HG02678 (cell line): Measurements from ENCODE around the gene FLNC.

Experiments
- ATAC-seq: cut with Tn5 transposase; IDR thresholded peaks from one replicate; pipeline ENCODE4 v1.9.1; 2021; ENCODE audit warnings: mild to moderate bottlenecking, moderate library complexity; ENCODE audit not compliant: unreplicated experiment

FLNC gene

GRCh38 chr7:128844777-128845311 lies 14.6 kb downstream of the FLNC start:
- ATAC-seq: no peak

DNA sequence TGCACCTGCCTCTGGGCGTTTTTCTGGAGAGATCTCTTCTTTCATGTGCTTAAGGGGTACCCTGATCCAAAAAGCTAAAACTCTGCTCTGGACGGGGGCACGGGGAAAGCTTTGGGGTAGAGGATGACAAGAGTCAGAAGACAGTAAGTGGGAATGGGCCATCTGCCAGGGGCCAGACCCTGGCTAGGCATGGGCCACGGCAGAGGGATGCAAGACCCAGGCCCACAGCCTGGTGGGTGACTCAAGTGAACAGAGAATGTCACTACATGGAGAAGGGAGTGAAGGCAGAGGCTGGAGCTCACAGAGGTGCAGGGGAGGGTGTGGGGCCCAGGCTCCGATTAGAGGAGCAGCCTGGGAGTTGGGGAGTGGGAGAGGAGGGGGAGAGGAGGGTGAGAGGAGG lies 15.3 kb downstream of the FLNC start:
- no peak for ATAC-seq

- ATAC-seq: no peak
Observed at GRCh38 chr7:128845987-128846386, 15.8 kb downstream of the FLNC start.

- ATAC-seq: no peak
Observed at GRCh38 chr7:128846781-128847444, 16.7 kb downstream of the FLNC start.

- ATAC-seq: no peak
Observed at GRCh38 chr7:128847721-128848211, 17.6 kb downstream of the FLNC start.

GRCh38 chr7:128848289-128849155 lies 18.3 kb downstream of the FLNC start:
- no peak for ATAC-seq

GRCh38 chr7:128849156-128849515 lies 18.9 kb downstream of the FLNC start:
- no peak for ATAC-seq

GRCh38 chr7:128849804-128850490 lies 19.7 kb downstream of the FLNC start:
- ATAC-seq: no peak

DNA sequence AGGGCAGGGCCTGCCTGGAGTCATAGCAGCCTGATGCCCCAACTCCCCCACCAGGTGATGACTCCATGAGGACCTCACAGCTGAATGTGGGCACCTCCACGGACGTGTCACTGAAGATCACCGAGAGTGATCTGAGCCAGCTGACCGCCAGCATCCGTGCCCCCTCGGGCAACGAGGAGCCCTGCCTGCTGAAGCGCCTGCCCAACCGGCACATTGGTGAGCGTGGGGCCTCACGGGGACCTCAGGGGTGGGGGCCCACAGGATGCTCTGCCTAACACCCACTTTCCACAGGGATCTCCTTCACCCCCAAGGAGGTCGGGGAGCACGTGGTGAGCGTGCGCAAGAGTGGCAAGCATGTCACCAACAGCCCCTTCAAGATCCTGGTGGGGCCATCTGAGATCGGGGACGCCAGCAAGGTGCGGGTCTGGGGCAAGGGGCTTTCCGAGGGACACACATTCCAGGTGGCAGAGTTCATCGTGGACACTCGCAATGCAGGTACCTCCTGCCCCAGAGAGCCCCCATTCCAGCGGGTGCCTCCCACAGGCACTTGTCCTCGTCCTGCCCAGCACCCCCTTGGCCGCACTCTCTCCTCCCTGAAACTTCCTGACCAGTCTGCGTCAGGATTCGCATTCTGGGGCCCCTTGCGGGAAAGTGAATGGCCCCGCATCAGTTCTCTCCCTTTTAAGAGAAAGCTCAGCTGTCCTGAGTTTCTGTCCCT lies 22.5 kb downstream of the FLNC start:
- ATAC-seq: no peak

DNA sequence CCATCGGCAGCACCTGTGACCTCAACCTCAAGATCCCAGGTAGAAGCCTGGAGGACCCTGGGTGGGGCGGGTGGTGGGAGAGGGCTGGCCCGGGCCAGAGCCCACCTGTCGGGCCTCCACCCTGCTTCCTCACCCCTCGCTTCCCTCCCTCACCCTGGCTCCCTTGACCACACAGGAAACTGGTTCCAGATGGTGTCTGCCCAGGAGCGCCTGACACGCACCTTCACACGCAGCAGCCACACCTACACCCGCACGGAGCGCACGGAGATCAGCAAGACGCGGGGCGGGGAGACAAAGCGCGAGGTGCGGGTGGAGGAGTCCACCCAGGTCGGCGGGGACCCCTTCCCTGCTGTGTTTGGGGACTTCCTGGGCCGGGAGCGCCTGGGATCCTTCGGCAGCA lies 23.6 kb downstream of the FLNC start:
- no peak for ATAC-seq

GRCh38 chr7:128854396-128854795 lies 24.2 kb downstream of the FLNC start:
- ATAC-seq: no peak

GRCh38 chr7:128855559-128855958 lies 25.4 kb downstream of the FLNC start:
- ATAC-seq: no peak

DNA sequence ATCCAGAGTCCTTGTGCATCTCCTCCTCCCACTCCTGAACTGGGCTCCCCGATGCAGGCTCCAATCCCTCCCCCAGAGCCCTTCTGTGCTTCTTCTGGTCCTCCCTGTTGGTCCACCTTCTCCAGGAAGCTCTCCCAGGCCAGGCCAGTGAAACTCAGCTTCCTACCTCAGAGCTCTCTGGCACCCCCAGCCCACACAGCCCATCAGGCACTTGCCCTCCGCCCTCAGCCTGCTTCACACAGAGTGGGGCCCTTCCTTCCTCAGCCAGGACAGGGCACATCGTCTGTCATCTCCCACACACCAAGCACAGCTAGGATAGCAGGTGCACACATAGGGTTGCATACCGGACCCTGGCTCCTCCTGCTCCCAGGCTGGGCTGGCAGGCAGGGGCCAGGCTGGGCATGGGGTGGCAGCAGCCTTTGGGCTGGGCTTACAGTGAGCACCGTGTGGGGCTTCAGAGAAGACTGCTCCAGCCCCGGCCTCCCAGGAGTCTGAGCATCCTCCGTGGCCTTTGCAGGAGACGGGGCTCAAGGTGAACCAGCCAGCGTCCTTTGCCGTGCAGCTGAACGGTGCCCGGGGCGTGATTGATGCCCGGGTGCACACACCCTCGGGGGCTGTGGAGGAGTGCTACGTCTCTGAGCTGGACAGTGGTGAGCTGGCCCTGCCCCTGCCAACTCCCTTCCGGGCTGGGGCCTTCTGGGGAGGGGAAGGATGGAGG lies 26.0 kb downstream of the FLNC start:
- no peak for ATAC-seq

DNA sequence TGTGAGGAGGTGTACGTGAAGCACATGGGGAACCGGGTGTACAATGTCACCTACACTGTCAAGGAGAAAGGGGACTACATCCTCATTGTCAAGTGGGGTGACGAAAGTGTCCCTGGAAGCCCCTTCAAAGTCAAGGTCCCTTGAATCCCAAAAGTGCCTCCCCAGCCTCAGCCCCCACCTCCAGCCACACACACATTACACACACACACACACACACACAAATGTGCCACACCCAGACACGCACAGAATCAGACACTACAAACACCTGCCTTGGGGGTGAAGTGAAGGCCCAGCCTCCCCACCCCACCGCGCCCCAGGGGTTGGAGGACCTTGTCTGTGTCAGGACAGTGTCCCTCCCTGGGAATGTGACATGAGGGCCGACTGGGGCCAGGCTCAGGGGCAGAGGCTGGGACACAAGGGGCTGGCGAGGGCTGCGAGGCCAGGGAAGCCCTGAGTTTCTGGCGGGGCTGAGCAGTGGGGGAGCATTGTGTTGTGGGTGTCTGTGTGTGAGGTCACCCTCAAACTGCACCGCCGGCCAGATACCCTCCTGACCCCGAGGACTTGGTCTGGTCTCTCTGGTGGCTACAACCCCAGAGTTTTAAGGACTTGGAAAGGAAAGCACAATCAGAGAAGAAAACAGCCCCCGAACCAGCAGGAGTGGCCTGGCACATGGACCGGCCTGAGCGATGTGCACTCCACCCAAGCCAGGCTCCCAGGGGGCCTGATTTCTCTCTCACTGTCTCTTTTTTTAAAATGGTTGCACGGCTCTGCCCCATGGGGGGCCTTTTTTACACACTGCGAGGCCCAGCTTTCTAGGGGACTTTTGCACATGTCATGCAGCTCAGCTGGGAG lies 28.4 kb downstream of the FLNC start:
- no peak for ATAC-seq

DNA sequence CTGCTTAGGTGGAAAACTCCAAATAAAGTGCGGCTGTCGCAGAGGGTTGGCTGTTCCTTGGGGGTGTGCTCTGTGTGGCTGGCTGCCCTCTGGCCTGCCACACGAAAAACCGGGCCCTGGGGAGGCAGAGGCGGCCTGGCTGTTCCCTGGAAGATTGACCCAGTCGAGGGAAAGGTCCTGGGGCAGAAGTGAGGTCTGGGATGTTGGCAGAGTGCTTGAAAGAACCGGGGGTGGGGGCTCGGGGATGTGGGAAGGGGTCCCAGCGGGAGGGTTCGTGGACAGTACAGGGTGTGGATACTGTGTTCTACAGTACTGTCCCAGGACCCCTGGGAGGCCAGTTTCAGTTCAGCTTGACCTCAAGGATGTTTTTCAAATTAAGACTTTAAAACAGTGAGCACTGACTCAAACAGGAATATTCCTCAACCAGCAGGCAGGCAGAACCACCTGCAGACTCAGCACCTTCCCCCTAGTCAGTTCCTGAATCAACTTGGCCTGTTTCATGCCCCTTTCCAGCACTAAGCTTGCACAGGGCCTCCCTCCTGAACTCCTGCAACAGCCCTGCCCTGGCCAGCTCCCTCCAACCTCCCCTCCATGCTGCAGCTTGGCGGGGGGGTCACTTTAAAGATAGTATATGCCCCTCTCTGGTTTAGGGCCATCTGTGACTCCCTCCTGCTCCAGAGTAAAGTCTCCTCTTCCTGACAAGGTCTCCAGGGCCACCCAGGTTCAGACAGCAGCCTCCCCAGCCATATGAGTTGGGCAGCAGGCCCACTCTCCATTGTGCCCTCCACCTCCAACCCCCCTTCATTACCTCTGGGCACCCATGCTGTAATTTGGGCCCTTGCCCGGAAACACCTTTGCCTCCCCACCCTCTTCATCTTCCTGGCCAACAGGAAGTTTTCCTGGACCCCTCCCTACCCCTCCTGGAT lies 29.3 kb downstream of the FLNC start:
- ATAC-seq: no peak

GRCh38 chr7:128860158-128861073 lies 30.2 kb downstream of the FLNC start:
- no peak for ATAC-seq

DNA sequence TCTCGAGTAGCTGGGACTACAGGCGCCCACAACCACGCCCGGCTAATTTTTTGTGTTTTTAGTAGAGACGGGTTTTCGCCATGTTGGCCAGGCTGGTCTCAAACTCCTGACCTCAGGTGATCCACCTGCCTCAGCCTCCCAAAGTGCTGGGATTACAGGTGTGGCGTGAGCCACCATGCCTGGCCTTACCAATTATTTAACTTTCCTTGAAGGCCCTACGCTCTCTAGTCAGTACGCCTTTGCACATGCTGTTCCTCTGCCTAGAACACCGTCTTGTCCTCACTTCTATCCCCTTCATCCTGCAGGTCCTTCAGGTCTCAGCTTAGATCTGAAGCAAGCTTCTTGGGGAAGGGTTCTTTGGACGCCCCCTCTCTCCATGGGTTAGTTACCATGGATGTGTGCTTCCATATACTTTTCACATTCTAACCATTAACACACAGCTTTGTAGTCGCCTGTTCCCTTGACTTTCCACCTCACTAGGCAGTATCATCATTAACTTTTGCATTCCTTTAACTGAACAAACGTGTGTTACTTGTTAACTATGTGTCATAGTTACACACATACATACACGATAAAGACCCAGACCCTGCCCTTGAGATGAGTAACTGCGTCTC lies 31.9 kb downstream of the FLNC start:
- ATAC-seq: no peak
